Pancreas (tissue), 10 donors: Measurements from ENCODE around the gene SLC26A11. TPM values are rescaled to one million over a fixed set of nuclear protein-coding genes. Genes with fewer than 3 reads are reported as not detected.
A peak's percentile ranks its signal among the peaks of the same experiment; 100 is the strongest.
"Not testable (repeated sequence)": the region's sequence is repeated elsewhere in the genome, so short reads cannot be mapped to it uniquely, and the experiment has no call there.

Source experiments
- ATAC-seq, 4 donors: fragments of 200-7000 bp; cut with Tn5 transposase; one replicate each; pipeline versions ENCODE4 v1.8.0 to v1.9.1; 2020; ENCODE audit warnings: mild to moderate bottlenecking in 4 of 4, moderate library complexity in 4 of 4
- DNase-seq, 6 donors: peaks; one replicate each; pipeline ENCODE4 v3.0.0-alpha.2; 2020
- FAIRE-seq: peaks from 2 replicates; lab custom pipeline; 2012; peaks lifted over from hg19 to GRCh38; lab: Jason Lieb, UNC
- H3K27ac ChIP-seq, 4 donors: fragments of 200-600 bp; sonication (generic); 1 replicate in 3 of 4; 2 replicates in 1 of 4; pipeline versions ENCODE4 v1.5.0 to v1.8.0; 2020
- H3K27me3 ChIP-seq, 4 donors: fragments of 200-600 bp; one replicate each; pipeline ENCODE4 v1.8.0; 2021
- H3K36me3 ChIP-seq, 3 donors: fragments of 200-600 bp; sonication (generic) in 1 of 3; one replicate each; pipeline versions ENCODE4 v1.5.0 to v1.8.0; 2020 to 2021
- H3K4me1 ChIP-seq, 3 donors: fragments of 200-600 bp; one replicate each; pipeline ENCODE4 v1.8.0; 2021
- H3K4me3 ChIP-seq, 4 donors: fragments of 200-600 bp; sonication (generic) in 2 of 4; one replicate each; pipeline versions ENCODE4 v1.5.0 to v1.8.0; 2020 to 2021
- H3K9me3 ChIP-seq, 4 donors: fragments of 200-600 bp; one replicate each; pipeline ENCODE4 v1.8.0; 2021
- WGBS, 2 donors: extraction: QIAGEN DNeasy Blood & Tissue Kit; methylation state at CpG; one replicate each; pipeline ENCODE4 v1.1.7; 2013; 5-methylcytosine and 5-hydroxymethylcytosine counted together
- intact Hi-C, 3 donors: fragments of 100-400 bp; cut with DNase I; formaldehyde crosslinking; loops; one replicate each; pipeline versions ENCODE4 v1.11.1 to v1.14.2; 2022
- polyA plus RNA-seq, 2 donors: library from polyadenylated mRNA; stranded (reverse); fragments of 200-250 nt; gene quantifications; one replicate each; pipeline ENCODE4 v1.2.3, GENCODE V29; 2013
- total RNA-seq, 6 donors: library from RNA; stranded (reverse); fragmentation: NEBNext Ultra II Directional in 4 of 6; extraction: Animal tissue kit (Norgen Biotek cat#: 25700) in 4 of 6; gene quantifications; one replicate each; pipeline versions ENCODE4 v1.2.1 to v1.2.4, GENCODE V29; 2021 to 2023
- TF ChIP-seq, protein P1 (sequence below), 4 donors: fragments of 200-600 bp; sonication (generic) in 3 of 4; IDR thresholded peaks; one replicate each; pipeline versions ENCODE4 v1.5.0 to v1.8.0; 2021; ENCODE audit warnings: antibody characterized with exemption in 4 of 4
- donor health status: healthy with polysubstance abuse.
- donor health status: DM: no; HTN: no; CAD: no; lungs with moderate emphysema.
- donor health status: DM: no; HTN: no; CAD: no.
- donor health status: control.
- donor health status: control.
- donor health status: Bipolar disorder and iron deficiency.
- donor health status: DM: yes; HTN: yes; CAD: no.
- donor health status: DM: no; HTN: no; CAD: no.
- donor health status: DM: no; HTN: no; CAD: no.
- donor health status: DM: yes; HTN: yes; CAD: no.

Gene SLC26A11
- total and polyA plus RNA-seq, 8 donors = 5.1 to 23.6 (median 8.8) TPM

DNA sequence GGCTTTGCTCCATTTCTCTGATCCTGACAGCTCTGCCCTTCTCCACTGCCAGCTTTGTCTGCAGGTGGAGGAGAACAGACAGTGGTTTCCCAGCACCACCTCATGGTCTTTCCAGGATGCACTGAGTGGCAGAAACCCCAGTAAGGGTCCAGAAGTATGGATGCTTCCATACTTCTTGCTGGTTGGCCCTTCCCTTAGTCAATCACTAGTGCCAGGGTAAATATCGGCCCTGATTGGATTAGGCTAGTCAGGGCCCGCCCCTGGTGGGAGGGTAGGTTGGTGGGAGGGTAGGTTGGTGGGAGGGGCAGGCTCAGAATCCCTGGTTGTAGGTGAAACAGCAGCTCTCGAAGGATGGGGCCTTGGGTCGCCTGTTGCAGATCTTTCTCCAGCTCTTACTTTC is 50.6 kb downstream of the SLC26A11 start:
- intact Hi-C loops = no loop called here
- Histone ChIP-seq H3K27me3 (no peaks in the 10 kb centered on the region), H3K4me3 (no peak overlapping the region), H3K4me1 (no peaks in the 10 kb centered on the region), H3K27ac (no peak overlapping the region), H3K36me3 (no peaks in the 10 kb centered on the region), H3K9me3 (no peaks in the 10 kb centered on the region)
- no peak for FAIRE-seq
- peak in 2 of 4 donors; percentile 67 to 69 for ATAC-seq
- DNase-seq = no peak
- TF ChIP-seq, protein P1, sequence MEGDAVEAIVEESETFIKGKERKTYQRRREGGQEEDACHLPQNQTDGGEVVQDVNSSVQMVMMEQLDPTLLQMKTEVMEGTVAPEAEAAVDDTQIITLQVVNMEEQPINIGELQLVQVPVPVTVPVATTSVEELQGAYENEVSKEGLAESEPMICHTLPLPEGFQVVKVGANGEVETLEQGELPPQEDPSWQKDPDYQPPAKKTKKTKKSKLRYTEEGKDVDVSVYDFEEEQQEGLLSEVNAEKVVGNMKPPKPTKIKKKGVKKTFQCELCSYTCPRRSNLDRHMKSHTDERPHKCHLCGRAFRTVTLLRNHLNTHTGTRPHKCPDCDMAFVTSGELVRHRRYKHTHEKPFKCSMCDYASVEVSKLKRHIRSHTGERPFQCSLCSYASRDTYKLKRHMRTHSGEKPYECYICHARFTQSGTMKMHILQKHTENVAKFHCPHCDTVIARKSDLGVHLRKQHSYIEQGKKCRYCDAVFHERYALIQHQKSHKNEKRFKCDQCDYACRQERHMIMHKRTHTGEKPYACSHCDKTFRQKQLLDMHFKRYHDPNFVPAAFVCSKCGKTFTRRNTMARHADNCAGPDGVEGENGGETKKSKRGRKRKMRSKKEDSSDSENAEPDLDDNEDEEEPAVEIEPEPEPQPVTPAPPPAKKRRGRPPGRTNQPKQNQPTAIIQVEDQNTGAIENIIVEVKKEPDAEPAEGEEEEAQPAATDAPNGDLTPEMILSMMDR (IDR thresholded peaks at IDR 0.05) = no peak
- WGBS, 2 donors = 80 to 92% methylated on average over 4 of the region's 4 CpGs

DNA sequence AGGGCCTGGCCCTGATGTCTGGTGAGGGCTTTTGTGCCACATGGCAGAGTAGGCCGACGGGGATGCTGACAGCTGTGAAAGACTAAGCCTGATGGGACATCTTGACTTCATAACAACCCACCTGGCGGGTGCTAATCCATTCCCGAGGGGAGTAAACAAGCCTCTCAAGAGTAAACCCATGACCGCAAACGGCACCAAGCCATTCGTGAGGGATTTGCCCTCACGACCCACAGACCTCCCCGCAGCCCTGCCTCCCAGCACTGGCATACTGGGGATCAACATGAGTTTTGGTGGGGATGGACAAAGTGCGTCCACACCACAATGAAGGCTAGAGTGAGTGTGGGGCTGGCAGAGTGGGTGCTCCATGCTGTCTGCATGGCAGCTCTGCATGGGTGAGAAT is 52.1 kb downstream of the SLC26A11 start:
- no peaks in the 10 kb centered on the region for H3K4me1 ChIP-seq
- FAIRE-seq = no peak
- intact Hi-C loops = no loop called here
- no peak overlapping the region for H3K4me3 ChIP-seq
- ATAC-seq = no peak
- 84 to 89% methylated on average over 10 of the region's 10 CpGs for WGBS, 2 donors
- no peak overlapping the region for H3K27ac ChIP-seq
- no peak for DNase-seq
- no peaks in the 10 kb centered on the region for H3K27me3 ChIP-seq
- TF ChIP-seq, protein P1 (IDR thresholded peaks at IDR 0.05) = no peak
- H3K9me3 ChIP-seq = no peaks in the 10 kb centered on the region
- H3K36me3 ChIP-seq = no peaks in the 10 kb centered on the region

DNA sequence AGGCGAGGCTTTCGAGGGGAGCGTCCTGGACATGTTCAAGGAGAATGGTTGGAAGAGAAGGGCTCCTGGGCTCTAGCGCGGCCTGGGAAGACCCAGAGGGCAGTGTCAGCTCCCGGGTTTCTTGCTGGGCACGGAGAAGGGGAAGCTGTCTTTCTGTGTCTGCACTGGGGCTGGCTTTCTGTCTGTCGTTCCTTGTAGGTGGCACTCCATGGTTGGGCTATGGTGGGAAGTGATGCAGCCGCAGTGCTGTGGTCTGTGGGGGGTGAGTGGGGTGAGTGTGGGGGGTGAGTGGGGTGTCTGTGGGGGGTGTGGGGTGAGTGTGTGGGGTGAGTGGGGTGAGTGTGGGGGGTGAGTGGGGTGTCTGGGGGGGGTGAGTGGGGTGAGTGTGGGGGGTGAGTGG is 54.1 kb downstream of the SLC26A11 start:
- no peak for DNase-seq
- Histone ChIP-seq H3K27ac (no peak overlapping the region), H3K9me3 (no peaks in the 10 kb centered on the region), H3K4me1 (no peaks in the 10 kb centered on the region), H3K27me3 (no peaks in the 10 kb centered on the region), H3K4me3 (no peak overlapping the region), H3K36me3 (no peaks in the 10 kb centered on the region)
- TF ChIP-seq, protein P1 (IDR thresholded peaks at IDR 0.05) = no peak
- intact Hi-C loops = no loop called here
- no peak for FAIRE-seq
- no peak for ATAC-seq
- WGBS, 2 donors = 82 to 91% methylated on average over 9 of the region's 9 CpGs

DNA sequence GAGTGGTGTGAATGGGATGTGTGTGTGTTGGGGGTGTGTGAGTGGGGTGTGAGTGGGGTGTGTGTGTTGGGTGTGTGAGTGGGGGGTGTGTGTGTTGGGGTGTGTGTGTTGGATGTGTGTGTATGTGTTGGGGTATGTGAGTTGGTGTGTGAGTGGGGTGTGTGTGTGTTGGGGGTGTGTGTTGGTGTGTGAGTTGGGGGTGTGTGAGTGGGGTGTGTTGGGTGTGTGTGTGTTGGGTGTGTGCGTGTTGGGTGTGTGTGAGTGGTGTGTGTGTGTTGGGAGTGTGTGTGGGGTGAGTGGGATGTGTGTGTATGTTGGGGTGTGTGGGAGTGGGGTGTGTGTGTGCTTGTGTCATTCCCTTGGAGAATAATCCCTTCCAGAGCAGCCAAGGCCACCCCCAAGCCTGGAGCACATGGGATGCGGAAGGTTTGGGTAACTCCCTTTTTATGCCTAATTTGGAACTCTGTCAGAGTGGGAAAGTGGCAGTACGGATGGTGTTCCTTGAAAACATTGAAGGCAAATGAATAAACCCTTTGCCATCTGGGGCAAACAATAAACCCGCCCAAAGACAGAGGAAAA is 54.7 kb downstream of the SLC26A11 start:
- H3K4me1 ChIP-seq = no peaks in the 10 kb centered on the region
- no peak overlapping the region for H3K27ac ChIP-seq
- DNase-seq (no peak), ATAC-seq (no peak), FAIRE-seq (no peak)
- WGBS, 2 donors = 91 to 95% methylated on average over 4 of the region's 4 CpGs
- H3K9me3 ChIP-seq = no peaks in the 10 kb centered on the region
- intact Hi-C loops = no loop called here
- no peaks in the 10 kb centered on the region for H3K36me3 ChIP-seq
- TF ChIP-seq, protein P1 (IDR thresholded peaks at IDR 0.05) = no peak
- H3K27me3 ChIP-seq = no peaks in the 10 kb centered on the region
- H3K4me3 ChIP-seq = no peak overlapping the region

DNA sequence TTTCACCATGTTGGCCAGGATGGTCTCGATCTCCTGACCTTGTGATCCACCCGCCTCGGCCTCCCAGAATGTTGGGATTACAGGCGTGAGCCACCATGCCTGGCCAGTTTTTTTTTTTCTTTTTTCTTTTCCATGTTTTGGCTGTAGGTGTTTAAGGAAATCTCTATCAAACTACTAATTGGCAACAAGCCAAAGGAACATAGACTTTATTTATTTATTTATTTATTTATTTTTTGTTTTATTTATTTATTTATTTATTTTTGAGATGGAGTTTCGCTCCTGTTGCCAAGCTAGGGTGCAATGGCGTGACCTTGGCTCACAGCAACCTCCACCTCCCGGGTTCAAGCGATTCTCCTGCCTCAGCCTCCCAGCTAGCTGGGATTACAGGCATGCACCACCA is 55.6 kb downstream of the SLC26A11 start:
- H3K27ac ChIP-seq, H3K36me3 ChIP-seq, H3K4me3 ChIP-seq, intact Hi-C loops, H3K27me3 ChIP-seq, DNase-seq, H3K9me3 ChIP-seq, ATAC-seq, H3K4me1 ChIP-seq, FAIRE-seq: not testable (repeated sequence)
- 96 to 98% methylated on average over 8 of the region's 8 CpGs for WGBS, 2 donors
